Mesenchymal stem cell (in vitro differentiated cells and primary cell): Measurements from ENCODE around the gene FNDC10.
A peak's percentile ranks its signal among the peaks of the same experiment; 100 is the strongest.

Source experiments
- DNase-seq: peaks from one replicate; pipeline ENCODE4 v3.0.0-alpha.2; 2013
- H2AFZ ChIP-seq: one replicate; pipeline ENCODE4 v1.6.1; 2013; ENCODE audit warnings: low read depth, mild to moderate bottlenecking, control low read depth, inconsistent platforms, low read length, moderate library complexity
- H2AK5ac ChIP-seq: 2 replicates; pipeline ENCODE4 v1.6.1; 2013; ENCODE audit warnings: low read length, moderate library complexity, mild to moderate bottlenecking, inconsistent platforms; ENCODE audit not compliant: severe bottlenecking
- H2BK120ac ChIP-seq: one replicate; pipeline ENCODE4 v1.6.1; 2013; ENCODE audit warnings: low read depth, mild to moderate bottlenecking, inconsistent platforms, low read length, moderate library complexity
- H2BK12ac ChIP-seq, 2 experiments: one replicate each; pipeline ENCODE4 v1.6.1; 2013; ENCODE audit warnings: inconsistent platforms in 2 of 2, low read length in 2 of 2, mild to moderate bottlenecking in 2 of 2, moderate library complexity in 2 of 2, control low read depth in 1 of 2
- H2BK15ac ChIP-seq: one replicate; pipeline ENCODE4 v1.6.1; 2013; ENCODE audit warnings: mild to moderate bottlenecking, low read depth, inconsistent platforms; ENCODE audit not compliant: poor library complexity, severe bottlenecking
- H2BK5ac ChIP-seq: 2 replicates; pipeline ENCODE4 v1.6.1; 2013; ENCODE audit warnings: low read depth, mild to moderate bottlenecking, low read length, control low read depth, inconsistent platforms; ENCODE audit not compliant: poor library complexity, severe bottlenecking
- H3K14ac ChIP-seq, 2 experiments: one replicate each; pipeline ENCODE4 v1.6.1; 2013; ENCODE audit warnings: inconsistent platforms in 2 of 2, low read length in 2 of 2, control low read depth in 1 of 2, mild to moderate bottlenecking in 1 of 2, moderate library complexity in 1 of 2
- H3K18ac ChIP-seq, 2 experiments: one replicate each; pipeline ENCODE4 v1.6.1; 2013; ENCODE audit warnings: inconsistent platforms in 2 of 2, low read length in 2 of 2, control low read depth in 1 of 2, low read depth in 1 of 2, mild to moderate bottlenecking in 1 of 2
- H3K23ac ChIP-seq, 2 experiments: one replicate each; pipeline ENCODE4 v1.6.1; 2013; ENCODE audit warnings: inconsistent platforms in 2 of 2, low read length in 2 of 2, mild to moderate bottlenecking in 2 of 2, moderate library complexity in 2 of 2, control low read depth in 1 of 2
- H3K27ac ChIP-seq: 2 replicates; pipeline ENCODE4 v1.5.1; 2013; ENCODE audit warnings: mild to moderate bottlenecking, moderate library complexity, low read length, control low read depth, inconsistent platforms; ENCODE audit not compliant: poor library complexity, severe bottlenecking
- H3K27me3 ChIP-seq, 2 experiments: 2 replicates each; pipeline versions ENCODE4 v1.6.1 to v1.7.0; 2013; ENCODE audit warnings: low read length in 2 of 2, mild to moderate bottlenecking in 2 of 2, moderate library complexity in 2 of 2, control low read depth in 1 of 2, inconsistent platforms in 1 of 2; ENCODE audit not compliant: control insufficient read depth in 1 of 2, insufficient read depth in 1 of 2
- H3K36me3 ChIP-seq, 2 experiments: 2 replicates each; pipeline versions ENCODE4 v1.6.1 to v1.7.0; 2013; ENCODE audit warnings: low read length in 2 of 2, control low read depth in 1 of 2, inconsistent platforms in 1 of 2, low read depth in 1 of 2, mild to moderate bottlenecking in 1 of 2; ENCODE audit not compliant: insufficient read depth in 2 of 2, control insufficient read depth in 1 of 2
- H3K4ac ChIP-seq, 2 experiments: one replicate each; pipeline ENCODE4 v1.6.1; 2013; ENCODE audit warnings: inconsistent platforms in 2 of 2, low read length in 2 of 2, mild to moderate bottlenecking in 2 of 2, moderate library complexity in 2 of 2, control low read depth in 1 of 2, low read depth in 1 of 2
- H3K4me1 ChIP-seq: 2 replicates; pipeline ENCODE4 v1.6.1; 2013; ENCODE audit warnings: low read depth, low read length, control low read depth; ENCODE audit not compliant: control insufficient read depth, insufficient read depth
- H3K4me2 ChIP-seq: 2 replicates; pipeline ENCODE4 v1.6.1; 2013; ENCODE audit warnings: low read length, mild to moderate bottlenecking, inconsistent platforms; ENCODE audit not compliant: poor library complexity, severe bottlenecking
- H3K4me3 ChIP-seq, 2 experiments: 2 replicates each; pipeline versions ENCODE4 v1.5.1 to v1.7.0; 2013; ENCODE audit warnings: low read length in 2 of 2, mild to moderate bottlenecking in 2 of 2, control low read depth in 1 of 2, low read depth in 1 of 2; ENCODE audit not compliant: insufficient read depth in 1 of 2
- H3K79me1 ChIP-seq: replicated peaks from 2 replicates; pipeline ENCODE4 v1.6.1; 2013; ENCODE audit warnings: mild to moderate bottlenecking, control low read depth, low read length, inconsistent platforms; ENCODE audit not compliant: poor library complexity, severe bottlenecking
- H3K9ac ChIP-seq: 2 replicates; pipeline ENCODE4 v1.7.0; 2013; ENCODE audit warnings: mild to moderate bottlenecking, low read length, moderate library complexity
- H3K9me3 ChIP-seq: 2 replicates; pipeline ENCODE4 v1.7.0; 2013; ENCODE audit warnings: mild to moderate bottlenecking, low read length; ENCODE audit not compliant: control insufficient read depth
- H4K8ac ChIP-seq: one replicate; pipeline ENCODE4 v1.6.1; 2013; ENCODE audit warnings: inconsistent platforms, mild to moderate bottlenecking, low read length, moderate library complexity
- H4K91ac ChIP-seq: one replicate; pipeline ENCODE4 v1.6.1; 2013; ENCODE audit warnings: mild to moderate bottlenecking, low read length, inconsistent platforms
- WGBS: methylation state at CpG from one replicate; pipeline ENCODE4 v1.1.7; 2013; ENCODE audit warnings: mixed read lengths; 5-methylcytosine and 5-hydroxymethylcytosine counted together

Gene FNDC10

DNA sequence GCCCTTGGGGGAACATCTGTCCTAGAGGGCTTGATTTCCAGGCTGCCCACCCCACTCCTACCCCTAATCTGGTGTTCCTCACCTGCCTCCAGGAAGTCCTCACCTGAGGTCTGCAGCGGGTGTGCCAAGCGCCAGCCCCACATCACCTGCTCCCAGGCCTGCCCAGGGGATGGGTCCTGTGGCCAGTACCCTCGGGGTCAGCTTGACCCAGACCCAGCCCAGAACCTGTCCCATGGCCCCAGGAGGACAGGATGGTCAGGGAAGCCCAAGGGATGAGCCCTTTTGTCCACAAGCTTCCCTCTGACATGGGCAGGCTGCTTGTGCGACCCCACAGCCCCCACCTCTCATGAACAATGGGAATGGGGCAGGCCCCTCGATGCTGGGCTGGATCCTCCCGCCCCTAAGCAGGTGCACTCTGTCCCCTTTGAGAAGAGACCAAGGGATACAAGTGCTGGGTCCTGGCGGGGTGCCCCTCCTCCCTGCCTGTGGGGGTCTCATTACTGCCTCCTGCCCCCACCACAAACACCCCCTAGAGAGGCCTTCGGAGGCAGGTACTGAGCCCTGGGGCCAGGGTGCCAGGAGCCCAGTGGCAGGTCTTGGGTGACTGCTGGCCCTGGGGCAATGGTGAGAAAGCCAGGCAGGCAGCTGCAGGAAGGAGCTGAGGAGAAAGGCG is 18.6 kb upstream of the FNDC10 start:
- Histone ChIP-seq H3K4me1 (peaks cover 38% of the 10 kb centered on the region), H2BK15ac (no peak overlapping the region), H2AFZ (no peak overlapping the region), H3K36me3 (peaks cover 13 to 63% of the 10 kb centered on the region in 2 experiments), H2BK12ac (no peak overlapping the region), H3K27ac (no peak overlapping the region), H3K9ac (no peak overlapping the region), H3K9me3 (no peaks in the 10 kb centered on the region), H3K4me2 (no peak overlapping the region), H3K4ac (no peak overlapping the region), H3K4me3 (no peak overlapping the region), H3K23ac (no peak overlapping the region), H2BK120ac (no peak overlapping the region), H3K14ac (no peak overlapping the region), H4K8ac (no peak overlapping the region), H3K79me1 (peaks cover 59% of the 10 kb centered on the region), H3K27me3 (no peaks in the 10 kb centered on the region), H2AK5ac (no peak overlapping the region), H2BK5ac (no peak overlapping the region), H4K91ac (no peak overlapping the region), H3K18ac (no peak overlapping the region)
- 86% methylated on average over 9 of the region's 9 CpGs for WGBS
- DNase-seq: no peak

- no peak overlapping the region for H3K27ac ChIP-seq
- no peak overlapping the region for H3K23ac ChIP-seq
- 96% methylated on average over 6 of the region's 6 CpGs for WGBS
- no peak overlapping the region for H2AFZ ChIP-seq
- no peak overlapping the region for H2AK5ac ChIP-seq
- H2BK12ac ChIP-seq: no peak overlapping the region
- no peak overlapping the region for H3K4me3 ChIP-seq
- peaks cover 36% of the 10 kb centered on the region for H3K4me1 ChIP-seq
- H4K8ac ChIP-seq: no peak overlapping the region
- no peak overlapping the region for H3K4me2 ChIP-seq
- DNase-seq: no peak
- no peak overlapping the region for H3K14ac ChIP-seq
- no peak overlapping the region for H3K18ac ChIP-seq
- H3K9ac ChIP-seq: no peak overlapping the region
- H3K4ac ChIP-seq: no peak overlapping the region
- no peaks in the 10 kb centered on the region for H3K27me3 ChIP-seq
- peaks cover 13 to 57% of the 10 kb centered on the region in 2 experiments for H3K36me3 ChIP-seq
- no peak overlapping the region for H2BK15ac ChIP-seq
- H3K79me1 ChIP-seq: peaks cover 57% of the 10 kb centered on the region
- no peak overlapping the region for H2BK120ac ChIP-seq
- no peak overlapping the region for H2BK5ac ChIP-seq
- H4K91ac ChIP-seq: no peak overlapping the region
- no peaks in the 10 kb centered on the region for H3K9me3 ChIP-seq
These were observed 18.0 kb upstream of the FNDC10 start for GRCh38 chr1:1617925-1618324.

DNA sequence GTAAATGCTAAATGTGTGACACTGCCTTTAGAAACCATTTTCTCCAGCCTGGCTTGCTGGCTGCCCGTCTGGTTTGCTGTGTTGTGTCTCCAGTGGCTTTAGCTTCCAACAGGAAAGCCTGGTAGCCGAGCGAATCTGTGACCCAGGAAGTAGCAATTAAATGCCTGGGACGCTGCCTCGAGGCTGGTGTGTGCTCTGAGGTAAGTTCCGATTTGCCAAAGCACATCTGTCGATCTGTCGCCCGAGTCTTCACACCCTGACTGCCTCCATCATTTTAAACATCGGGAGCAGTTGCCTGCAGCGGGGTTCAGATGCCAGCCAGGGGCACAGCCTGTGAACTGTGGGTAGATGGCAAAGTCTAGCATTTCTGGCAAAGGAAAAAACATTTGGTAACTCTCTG is 17.6 kb upstream of the FNDC10 start:
- Histone ChIP-seq H3K4me2 (no peak overlapping the region), H3K9ac (no peak overlapping the region), H3K27me3 (no peaks in the 10 kb centered on the region), H4K91ac (no peak overlapping the region), H3K27ac (no peak overlapping the region), H2BK120ac (no peak overlapping the region), H2BK15ac (no peak overlapping the region), H3K23ac (no peak overlapping the region), H3K18ac (no peak overlapping the region), H3K4me3 (no peak overlapping the region), H4K8ac (no peak overlapping the region), H3K36me3 (peaks cover 13 to 53% of the 10 kb centered on the region in 2 experiments), H3K9me3 (no peaks in the 10 kb centered on the region), H3K4ac (no peak overlapping the region), H2AFZ (no peak overlapping the region), H2BK12ac (no peak overlapping the region), H3K79me1 (peaks cover 55% of the 10 kb centered on the region), H2AK5ac (no peak overlapping the region), H3K4me1 (peaks cover 34% of the 10 kb centered on the region), H2BK5ac (no peak overlapping the region), H3K14ac (no peak overlapping the region)
- no peak for DNase-seq
- WGBS: 96% methylated on average over 11 of the region's 11 CpGs

GRCh38 chr1:1616838-1617237 is 16.9 kb upstream of the FNDC10 start:
- Histone ChIP-seq H3K14ac (peak overlapping the region in 1 of 2 experiments; percentile 18), H3K27ac (no peak overlapping the region), H2BK5ac (no peak overlapping the region), H3K79me1 (peaks cover 55% of the 10 kb centered on the region), H3K36me3 (peaks cover 13 to 50% of the 10 kb centered on the region in 2 experiments), H4K8ac (no peak overlapping the region), H3K18ac (no peak overlapping the region), H3K9ac (peak overlapping the region; percentile 99), H3K4me3 (peak overlapping the region; percentile 90 to 97), H3K27me3 (no peaks in the 10 kb centered on the region), H3K4ac (peak overlapping the region; percentile 30 to 84), H2BK120ac (no peak overlapping the region), H2AK5ac (no peak overlapping the region), H3K23ac (peak overlapping the region in 1 of 2 experiments; percentile 10), H3K4me1 (peaks cover 31% of the 10 kb centered on the region), H2AFZ (no peak overlapping the region), H2BK12ac (no peak overlapping the region), H4K91ac (no peak overlapping the region), H2BK15ac (no peak overlapping the region), H3K4me2 (peak overlapping the region; percentile 85), H3K9me3 (no peaks in the 10 kb centered on the region)
- 84% methylated on average over 19 of the region's 19 CpGs for WGBS
- no peak for DNase-seq
